Common myeloid progenitor, CD34-positive (primary cell): Measurements from ENCODE around the gene FBXO24.
"Not testable (repeated sequence)": the region's sequence is repeated elsewhere in the genome, so short reads cannot be mapped to it uniquely, and the experiment has no call there.

ENCODE experiments used
- CTCF ChIA-PET: fragments of 350-600 bp; sonication (Branson Sonifier 250); formaldehyde crosslinking; loops from one replicate; lab custom pipeline; 2021; ENCODE audit warnings: antibody characterized with exemption; lab: Charles Lee
- POLR2A ChIA-PET: fragments of 350-600 bp; sonication (Branson Sonifier 250); formaldehyde crosslinking; loops from one replicate; lab custom pipeline; 2021; ENCODE audit warnings: antibody characterized with exemption; lab: Charles Lee
- DNase-seq, 3 donors: peaks; one replicate each; pipeline versions ENCODE4 v3.0.0 to v3.0.0-alpha.2; 2013
- H3K27ac ChIP-seq, 2 experiments: 1 replicate in 1 of 2; 2 replicates in 1 of 2; pipeline ENCODE4 v1.7.0; 2013; ENCODE audit warnings: inconsistent platforms in 2 of 2, low read length in 2 of 2, mild to moderate bottlenecking in 2 of 2, low read depth in 1 of 2, moderate library complexity in 1 of 2; ENCODE audit not compliant: severe bottlenecking in 2 of 2, insufficient read depth in 1 of 2, poor library complexity in 1 of 2
- H3K27me3 ChIP-seq, 5 experiments: replicated peaks in 2 of 5; 1 replicate in 3 of 5; 2 replicates in 2 of 5; pipeline versions ENCODE4 v1.6.1 to v1.7.0; 2013; ENCODE audit warnings: low read length in 4 of 5, mild to moderate bottlenecking in 2 of 5, moderate library complexity in 2 of 5, inconsistent platforms in 1 of 5; ENCODE audit not compliant: insufficient read depth in 5 of 5, control insufficient read depth in 4 of 5
- H3K36me3 ChIP-seq, 4 experiments: 1 replicate in 2 of 4; 2 replicates in 2 of 4; pipeline versions ENCODE4 v1.6.1 to v1.7.0; 2013; ENCODE audit warnings: low read length in 3 of 4, control low read depth in 1 of 4, mild to moderate bottlenecking in 1 of 4; ENCODE audit not compliant: control insufficient read depth in 4 of 4, insufficient read depth in 4 of 4
- H3K4me1 ChIP-seq, 4 experiments: 1 replicate in 3 of 4; 2 replicates in 1 of 4; pipeline versions ENCODE4 v1.6.1 to v1.7.1; 2013; ENCODE audit warnings: low read length in 3 of 4, mild to moderate bottlenecking in 3 of 4, control low read depth in 1 of 4, inconsistent platforms in 1 of 4, moderate library complexity in 1 of 4; ENCODE audit not compliant: control insufficient read depth in 4 of 4, insufficient read depth in 4 of 4; ENCODE audit errors: control extremely low read depth in 1 of 4
- H3K4me3 ChIP-seq, 7 experiments: 1 replicate in 4 of 7; 2 replicates in 3 of 7; pipeline versions ENCODE4 v1.5.1 to v1.7.0; 2013; ENCODE audit warnings: mild to moderate bottlenecking in 7 of 7, low read length in 6 of 7, moderate library complexity in 6 of 7, inconsistent platforms in 2 of 7, low read depth in 2 of 7, control low read depth in 1 of 7; ENCODE audit not compliant: insufficient read depth in 4 of 7, control insufficient read depth in 1 of 7; ENCODE audit errors: extremely low read depth in 1 of 7
- H3K9me3 ChIP-seq, 5 experiments: 1 replicate in 4 of 5; 2 replicates in 1 of 5; pipeline versions ENCODE4 v1.6.1 to v1.7.1; 2013; ENCODE audit warnings: low read length in 4 of 5, mild to moderate bottlenecking in 2 of 5, inconsistent platforms in 1 of 5, low read depth in 1 of 5, moderate library complexity in 1 of 5; ENCODE audit not compliant: control insufficient read depth in 4 of 5, insufficient read depth in 2 of 5; ENCODE audit errors: control extremely low read depth in 1 of 5
- WGBS: methylation state at CpG from one replicate; pipeline ENCODE4 v1.1.5; 2013; ENCODE audit not compliant: insufficient coverage; 5-methylcytosine and 5-hydroxymethylcytosine counted together

FBXO24 gene

DNA sequence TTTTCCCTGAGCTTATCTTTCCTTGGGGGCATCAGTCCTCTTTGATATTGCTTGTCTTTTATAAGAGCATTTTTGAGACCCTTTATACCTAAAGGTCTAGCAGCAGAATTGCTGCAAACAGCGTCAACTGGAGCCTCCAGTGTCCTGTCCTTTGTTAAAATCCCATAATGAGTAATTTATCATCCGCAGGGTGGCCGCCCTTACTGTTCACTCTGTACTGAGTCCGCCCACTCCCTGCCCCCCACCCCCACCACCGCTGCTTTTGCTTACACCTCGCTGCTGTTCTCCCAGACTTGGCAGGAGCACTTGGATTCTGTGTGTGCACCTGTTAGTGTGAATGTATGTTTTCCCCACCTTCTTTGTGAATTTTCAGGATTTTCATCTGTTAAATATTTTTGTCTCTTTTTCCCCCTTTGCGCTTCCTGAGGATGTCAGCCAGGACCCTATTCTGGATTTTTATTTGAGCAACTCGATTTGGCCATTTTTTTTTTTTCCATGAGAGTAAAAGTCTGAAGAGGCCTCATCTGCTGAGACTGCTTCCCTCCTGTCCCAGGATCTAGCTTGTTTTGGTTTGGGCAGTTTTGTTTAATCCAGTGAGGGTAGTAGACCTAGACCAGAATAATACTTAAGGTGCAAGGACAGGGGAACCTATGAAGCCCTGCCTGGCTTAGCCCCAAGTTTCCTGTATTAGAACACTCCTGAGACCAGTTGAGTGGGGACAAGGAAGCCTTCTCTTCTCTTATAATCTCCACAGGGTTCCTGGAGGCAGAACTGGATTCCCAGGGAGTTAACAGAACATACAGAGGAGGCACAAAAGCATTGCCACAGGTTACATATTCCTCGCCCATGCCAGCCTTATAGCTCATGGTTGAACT is 39.0 kb upstream of the FBXO24 start:
- Histone ChIP-seq H3K27me3 (no peaks in the 10 kb centered on the region), H3K4me1 (peaks cover 5 to 59% (median 39%) of the 10 kb centered on the region in 4 experiments), H3K27ac (peak overlapping the region in 1 of 2 experiments; percentile 47), H3K9me3 (no peaks in the 10 kb centered on the region), H3K4me3 (no peak overlapping the region), H3K36me3 (peaks cover 0 to 2% (median under 1%) of the 10 kb centered on the region in 4 experiments)
- DNase-seq: no peak
- CTCF ChIA-PET: interaction anchor here (0.9 to 14.6 kb wide), 2 partner anchors 8 to 16 kb away, joined by 3 to 220 read pairs; no protein-coding TSS in a partner anchor
- 86% methylated on average over 2 of the region's 9 CpGs for WGBS
- POLR2A ChIA-PET: no interaction called here

DNA sequence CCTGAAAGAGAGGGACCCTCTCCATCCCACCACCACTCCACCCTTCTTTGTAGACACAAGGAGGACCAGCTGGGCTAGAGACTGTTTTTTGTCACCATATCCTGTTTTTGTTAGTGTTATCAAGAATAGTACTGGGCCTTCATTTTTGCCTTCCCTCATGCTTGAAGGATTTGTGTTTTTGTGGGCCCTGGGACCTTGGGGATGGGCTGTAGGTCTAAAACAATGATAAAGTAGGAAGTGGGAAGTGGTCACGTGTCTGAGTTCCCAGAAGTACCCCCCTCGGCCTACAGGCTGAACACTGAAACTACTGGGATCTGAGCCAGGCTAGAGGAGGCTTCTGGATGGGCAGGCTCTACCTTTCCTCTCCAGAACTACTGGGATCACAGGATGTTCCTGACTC is 38.3 kb upstream of the FBXO24 start:
- H3K36me3 ChIP-seq: peaks cover 0 to 7% (median 3%) of the 10 kb centered on the region in 4 experiments
- ChIA-PET CTCF (interaction anchor here (0.7 to 14.6 kb wide), 4 partner anchors 12 to 41 kb away, joined by 3 to 220 read pairs (median 6); no protein-coding TSS in a partner anchor), POLR2A (no interaction called here)
- no peak overlapping the region for H3K4me3 ChIP-seq
- no peaks in the 10 kb centered on the region for H3K9me3 ChIP-seq
- DNase-seq: no peak
- H3K27ac ChIP-seq: peak overlapping the region in 1 of 2 experiments; percentile 25
- 0% methylated on average over 1 of the region's 2 CpGs for WGBS
- peaks cover 5 to 59% (median 39%) of the 10 kb centered on the region in 4 experiments for H3K4me1 ChIP-seq
- no peaks in the 10 kb centered on the region for H3K27me3 ChIP-seq

DNA sequence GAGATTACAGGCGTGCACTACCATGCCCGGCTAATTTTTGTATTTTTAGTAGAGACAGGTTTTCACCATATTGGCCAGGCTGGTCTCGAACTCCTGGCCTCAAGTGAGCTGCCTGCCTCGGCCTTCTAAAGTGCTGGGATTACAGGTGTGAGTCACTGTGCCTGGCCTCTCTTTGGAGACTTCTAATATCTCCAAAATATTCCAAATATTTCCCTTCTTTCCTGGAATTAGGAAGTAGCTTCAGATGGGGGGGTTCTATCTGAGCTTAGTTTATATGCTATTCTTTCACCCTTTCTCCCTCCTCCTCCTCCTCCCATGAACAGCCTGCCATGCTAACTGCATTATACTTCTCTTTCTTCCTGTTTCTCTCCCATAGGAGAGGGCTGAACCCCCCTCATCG is 37.7 kb upstream of the FBXO24 start:
- H3K4me1 ChIP-seq: peaks cover 5 to 59% (median 39%) of the 10 kb centered on the region in 4 experiments
- DNase-seq, POLR2A ChIA-PET, H3K4me3 ChIP-seq, H3K9me3 ChIP-seq, H3K27me3 ChIP-seq, H3K27ac ChIP-seq: not testable (repeated sequence)
- CTCF ChIA-PET: interaction anchor here (0.5 to 14.6 kb wide), 7 partner anchors 12 to 157 kb away, joined by 3 to 220 read pairs (median 6); partner anchors contain the start of gene POP7
- peaks cover 0 to 12% (median 5%) of the 10 kb centered on the region in 4 experiments for H3K36me3 ChIP-seq
- WGBS: 90% methylated on average over 4 of the region's 5 CpGs

DNA sequence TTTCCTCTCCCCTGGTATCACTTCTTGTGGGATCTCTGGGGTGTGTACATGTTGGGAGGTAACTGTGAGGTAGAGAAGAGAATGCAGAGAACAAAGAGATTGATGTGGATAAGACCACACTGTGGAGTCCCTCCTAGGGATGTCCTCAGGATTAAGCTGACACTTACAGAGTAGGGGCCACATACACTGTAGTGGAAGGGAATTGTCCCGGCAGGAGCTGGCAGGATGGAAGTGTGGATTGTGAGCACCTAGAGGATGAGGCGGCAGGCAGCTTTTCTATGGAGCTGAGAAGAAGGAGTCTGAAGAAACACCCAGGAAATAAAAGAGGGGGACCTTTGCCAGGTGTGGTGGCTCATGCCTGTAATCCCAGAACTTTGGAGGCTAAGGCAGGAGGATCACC is 33.6 kb upstream of the FBXO24 start:
- POLR2A ChIA-PET: no interaction called here
- no peaks in the 10 kb centered on the region for H3K9me3 ChIP-seq
- CTCF ChIA-PET: interaction anchor here (1.3 to 14.6 kb wide), 4 partner anchors 10 to 87 kb away, joined by 3 to 220 read pairs (median 4); no protein-coding TSS in a partner anchor
- no peak overlapping the region for H3K4me3 ChIP-seq
- peaks cover 6 to 28% (median 15%) of the 10 kb centered on the region in 4 experiments for H3K36me3 ChIP-seq
- H3K27ac ChIP-seq: no peak overlapping the region
- H3K27me3 ChIP-seq: no peaks in the 10 kb centered on the region
- DNase-seq: no peak
- H3K4me1 ChIP-seq: peaks cover 5 to 39% (median 33%) of the 10 kb centered on the region in 4 experiments
- WGBS: 83% methylated on average over 1 of the region's 2 CpGs

DNA sequence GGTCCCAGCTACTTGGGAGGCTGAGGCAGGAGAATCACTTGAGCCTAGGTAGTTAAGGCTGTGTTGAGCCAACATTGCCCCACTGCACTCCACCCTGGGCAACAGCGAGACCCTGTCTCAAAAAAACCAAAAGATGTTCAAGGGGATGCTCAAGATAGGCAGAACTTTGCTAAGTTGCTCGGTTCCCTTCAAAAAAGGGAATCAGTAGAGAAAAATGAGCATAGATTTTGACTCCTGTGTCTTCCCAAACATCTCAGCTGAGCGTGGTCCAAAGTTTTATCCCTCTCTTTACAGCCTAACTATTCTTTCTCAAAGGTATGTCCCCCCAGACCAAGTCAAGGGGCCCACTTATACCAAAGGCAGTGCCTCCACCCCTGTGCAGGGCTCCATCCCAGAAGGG is 33.1 kb upstream of the FBXO24 start:
- H3K9me3 ChIP-seq: no peaks in the 10 kb centered on the region
- POLR2A ChIA-PET: no interaction called here
- no peak overlapping the region for H3K27ac ChIP-seq
- peaks cover 5 to 34% (median 28%) of the 10 kb centered on the region in 4 experiments for H3K4me1 ChIP-seq
- peaks cover 6 to 28% (median 15%) of the 10 kb centered on the region in 4 experiments for H3K36me3 ChIP-seq
- 98% methylated on average over 3 of the region's 3 CpGs for WGBS
- CTCF ChIA-PET: interaction anchor here (1.0 to 14.6 kb wide), 4 partner anchors 11 to 88 kb away, joined by 3 to 220 read pairs (median 4); no protein-coding TSS in a partner anchor
- no peak for DNase-seq
- no peaks in the 10 kb centered on the region for H3K27me3 ChIP-seq
- no peak overlapping the region for H3K4me3 ChIP-seq

DNA sequence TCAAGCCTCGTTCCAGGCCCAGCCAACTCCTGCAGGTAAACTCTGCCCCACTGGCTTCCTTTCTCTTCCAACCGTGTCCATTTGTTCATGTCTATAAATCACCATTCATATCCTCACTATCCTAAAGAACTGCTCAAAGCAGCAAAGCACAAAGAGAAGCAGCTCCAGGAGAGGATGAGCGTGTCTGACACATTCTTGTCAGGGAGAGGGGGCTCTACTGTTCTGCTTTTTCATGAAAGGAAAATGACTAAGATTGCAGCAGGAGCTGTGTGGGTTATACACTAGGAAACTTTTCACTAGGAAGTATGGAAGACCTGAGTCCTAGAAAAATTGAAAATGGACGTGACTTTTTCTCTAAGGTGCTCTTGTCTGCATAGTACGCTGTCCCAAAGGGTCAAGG is 30.4 kb upstream of the FBXO24 start:
- no peaks in the 10 kb centered on the region for H3K9me3 ChIP-seq
- H3K27me3 ChIP-seq: no peaks in the 10 kb centered on the region
- ChIA-PET CTCF (interaction anchor here (0.8 to 13.7 kb wide), 18 partner anchors 9 to 296 kb away, joined by 3 to 177 read pairs (median 4); partner anchors contain the start of genes AGFG2, SPACDR and TSC22D4), POLR2A (no interaction called here)
- H3K27ac ChIP-seq: peak overlapping the region in 1 of 2 experiments; percentile 68
- no peak for DNase-seq
- 100% methylated on average over 3 of the region's 5 CpGs for WGBS
- no peak overlapping the region for H3K4me3 ChIP-seq
- peaks cover 0 to 12% (median 10%) of the 10 kb centered on the region in 4 experiments for H3K4me1 ChIP-seq
- H3K36me3 ChIP-seq: peaks cover 6 to 28% (median 15%) of the 10 kb centered on the region in 4 experiments
